OCI-LY1 (cell line): ENCODE data around the gene CDKN2B.

Source experiments
- H2AFZ ChIP-seq: fragments of 200-600 bp; sonication (generic), shearing (Covaris generic); 2 replicates; pipeline ENCODE4 v1.6.0; 2014; ENCODE audit warnings: antibody characterized with exemption, mild to moderate bottlenecking, low read length
- H3F3A ChIP-seq: fragments of 200-600 bp; sonication (generic), shearing (Covaris generic); 2 replicates; pipeline ENCODE4 v1.6.0; 2014; ENCODE audit warnings: mild to moderate bottlenecking, antibody characterized with exemption, low read length, moderate library complexity; ENCODE audit not compliant: insufficient read depth
- H3K27ac ChIP-seq: fragments of 200-600 bp; sonication (generic); 2 replicates; pipeline ENCODE4 v1.5.1; 2014; ENCODE audit warnings: low read length, mixed run types, mild to moderate bottlenecking, low read depth; ENCODE audit not compliant: poor library complexity, severe bottlenecking
- H3K27me3 ChIP-seq: fragments of 200-600 bp; sonication (generic); 2 replicates; pipeline ENCODE4 v1.6.0; 2014; ENCODE audit warnings: antibody characterized with exemption, mild to moderate bottlenecking, low read length, moderate library complexity; ENCODE audit not compliant: insufficient read depth
- H3K36me3 ChIP-seq: fragments of 200-600 bp; sonication (generic); 2 replicates; pipeline ENCODE4 v1.6.1; 2014; ENCODE audit warnings: mild to moderate bottlenecking, antibody characterized with exemption, low read length, moderate library complexity, mixed read lengths; ENCODE audit not compliant: insufficient read depth
- H3K4me1 ChIP-seq: fragments of 200-600 bp; sonication (generic); 2 replicates; pipeline ENCODE4 v1.5.1; 2014; ENCODE audit warnings: mild to moderate bottlenecking, low read length, moderate library complexity; ENCODE audit not compliant: insufficient read depth, severe bottlenecking
- H3K4me2 ChIP-seq: fragments of 200-600 bp; sonication (generic), shearing (Covaris generic); 2 replicates; pipeline ENCODE4 v1.6.1; 2014; ENCODE audit warnings: low read length
- H3K4me3 ChIP-seq: fragments of 200-600 bp; sonication (generic); 2 replicates; pipeline ENCODE4 v1.5.1; 2014; ENCODE audit warnings: low read length, low read depth, mild to moderate bottlenecking, mixed read lengths; ENCODE audit not compliant: poor library complexity, severe bottlenecking
- H3K79me2 ChIP-seq: fragments of 200-600 bp; shearing (Covaris generic); 2 replicates; pipeline ENCODE4 v1.6.1; 2016; ENCODE audit warnings: mixed run types, low read length, mixed read lengths; ENCODE audit not compliant: insufficient read depth
- H3K9ac ChIP-seq: fragments of 200-600 bp; sonication (generic), shearing (Covaris generic); 2 replicates; pipeline ENCODE4 v1.6.1; 2014; ENCODE audit warnings: mild to moderate bottlenecking, low read length, mixed read lengths
- H3K9me2 ChIP-seq: fragments of 200-600 bp; sonication (generic), shearing (Covaris generic); 2 replicates; pipeline ENCODE4 v1.6.1; 2014; ENCODE audit warnings: low read depth, mild to moderate bottlenecking, low read length, mixed read lengths
- H3K9me3 ChIP-seq: fragments of 200-600 bp; shearing (Covaris generic); 2 replicates; pipeline ENCODE4 v1.6.1; 2014; ENCODE audit warnings: low read length, mixed read lengths
- H4K20me1 ChIP-seq: fragments of 200-600 bp; sonication (generic), shearing (Covaris generic); 2 replicates; pipeline ENCODE4 v1.6.0; 2016; ENCODE audit warnings: mild to moderate bottlenecking, low read length; ENCODE audit not compliant: insufficient read depth
- EZH2 ChIP-seq: fragments of 200-600 bp; sonication (generic), shearing (Covaris generic); IDR thresholded peaks from 2 replicates; pipeline ENCODE4 v1.8.0; 2017; ENCODE audit warnings: borderline replicate concordance, mixed run types, mild to moderate bottlenecking, antibody characterized with exemption, low read length, moderate library complexity, mixed read lengths
- TF ChIP-seq, protein P1 (sequence below): fragments of 200-600 bp; sonication (generic), shearing (Covaris generic); IDR thresholded peaks from 2 replicates; pipeline ENCODE4 v1.5.1; 2017; ENCODE audit warnings: mild to moderate bottlenecking, antibody characterized with exemption, low read length, moderate library complexity, mixed read lengths

CDKN2B gene

DNA sequence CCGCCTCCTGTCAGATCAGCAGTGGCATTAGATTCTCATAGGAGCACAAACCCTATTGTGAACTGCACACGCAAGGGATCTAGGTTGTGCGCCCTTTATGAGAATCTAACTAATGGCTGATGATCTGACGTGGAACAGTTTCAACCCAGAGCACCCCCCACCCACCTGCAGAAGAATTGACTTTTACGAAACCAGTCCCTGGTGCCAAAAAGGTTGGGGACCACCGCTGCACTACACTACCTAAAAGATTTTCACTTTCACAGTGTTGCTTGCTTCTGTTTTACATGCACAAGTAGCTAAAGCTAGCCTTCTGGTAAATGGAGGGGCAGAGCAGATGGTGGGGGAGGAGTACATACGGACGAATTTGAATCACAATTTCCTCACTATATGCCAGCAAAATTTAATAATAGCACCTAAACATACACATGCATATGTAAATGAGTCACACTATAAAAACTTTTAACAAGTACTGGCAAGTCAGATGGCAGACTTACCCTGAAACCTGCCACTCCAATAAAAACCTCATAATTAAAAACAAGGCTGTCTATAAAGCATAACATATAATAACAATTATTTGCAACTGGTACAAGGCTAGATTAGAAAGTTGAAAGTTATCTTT, 24.0 kb upstream of the CDKN2B start:
- H3F3A ChIP-seq: no peaks in the 10 kb centered on the region

DNA sequence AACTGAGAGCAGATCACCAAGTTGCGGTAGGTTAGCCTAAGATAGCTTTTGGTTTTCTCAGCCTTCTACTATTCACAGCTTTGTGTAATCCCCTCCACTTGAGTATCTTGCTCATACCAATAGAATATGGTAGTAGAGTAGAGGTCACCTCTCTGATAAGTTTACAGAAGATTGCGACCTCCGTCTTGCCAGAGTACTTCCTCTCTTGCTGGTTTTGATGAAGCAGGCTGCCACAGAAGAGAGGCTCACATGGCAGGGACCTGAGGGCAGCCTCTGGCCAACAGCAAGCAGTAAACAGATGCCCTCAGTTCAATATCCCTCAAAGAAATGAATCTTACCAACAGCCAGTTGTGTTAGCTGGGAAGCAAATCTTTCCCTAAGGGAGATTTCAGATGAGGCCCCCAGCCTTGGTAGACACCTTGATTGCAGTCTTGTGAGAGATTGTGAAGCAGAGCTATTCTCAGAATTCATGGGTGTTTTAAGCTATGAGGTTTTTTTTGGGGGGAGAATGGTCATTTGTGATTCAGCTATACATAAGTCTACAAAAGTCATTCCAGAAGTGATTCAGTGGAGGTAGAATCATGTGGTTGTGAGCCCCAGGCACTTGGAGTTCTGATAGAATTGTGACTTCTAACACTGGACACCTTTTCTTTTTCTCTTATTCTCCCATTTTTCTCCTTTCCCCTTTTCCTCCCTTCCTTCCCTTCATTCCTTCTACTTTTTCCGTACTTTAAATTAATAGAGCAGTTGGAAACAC, 22.7 kb upstream of the CDKN2B start:
- no peak overlapping the region for H3K4me3 ChIP-seq
- no peaks in the 10 kb centered on the region for H3K27me3 ChIP-seq
- no peaks in the 10 kb centered on the region for H3K79me2 ChIP-seq
- peak overlapping the region; percentile 12 for H3K27ac ChIP-seq
- H4K20me1 ChIP-seq: no peaks in the 10 kb centered on the region
- no peak overlapping the region for H3K9ac ChIP-seq
- H3K36me3 ChIP-seq: peaks cover 3% of the 10 kb centered on the region; the same call in 1 of the 2 replicates
- H2AFZ ChIP-seq: no peak overlapping the region
- H3K4me1 ChIP-seq: peaks cover 44% of the 10 kb centered on the region
- no peaks in the 10 kb centered on the region for H3F3A ChIP-seq
- no peaks in the 10 kb centered on the region for H3K9me2 ChIP-seq
- H3K4me2 ChIP-seq: no peak overlapping the region
- TF ChIP-seq EZH2: no peak
- TF ChIP-seq, protein P1, sequence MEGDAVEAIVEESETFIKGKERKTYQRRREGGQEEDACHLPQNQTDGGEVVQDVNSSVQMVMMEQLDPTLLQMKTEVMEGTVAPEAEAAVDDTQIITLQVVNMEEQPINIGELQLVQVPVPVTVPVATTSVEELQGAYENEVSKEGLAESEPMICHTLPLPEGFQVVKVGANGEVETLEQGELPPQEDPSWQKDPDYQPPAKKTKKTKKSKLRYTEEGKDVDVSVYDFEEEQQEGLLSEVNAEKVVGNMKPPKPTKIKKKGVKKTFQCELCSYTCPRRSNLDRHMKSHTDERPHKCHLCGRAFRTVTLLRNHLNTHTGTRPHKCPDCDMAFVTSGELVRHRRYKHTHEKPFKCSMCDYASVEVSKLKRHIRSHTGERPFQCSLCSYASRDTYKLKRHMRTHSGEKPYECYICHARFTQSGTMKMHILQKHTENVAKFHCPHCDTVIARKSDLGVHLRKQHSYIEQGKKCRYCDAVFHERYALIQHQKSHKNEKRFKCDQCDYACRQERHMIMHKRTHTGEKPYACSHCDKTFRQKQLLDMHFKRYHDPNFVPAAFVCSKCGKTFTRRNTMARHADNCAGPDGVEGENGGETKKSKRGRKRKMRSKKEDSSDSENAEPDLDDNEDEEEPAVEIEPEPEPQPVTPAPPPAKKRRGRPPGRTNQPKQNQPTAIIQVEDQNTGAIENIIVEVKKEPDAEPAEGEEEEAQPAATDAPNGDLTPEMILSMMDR: no peak
- no peaks in the 10 kb centered on the region for H3K9me3 ChIP-seq

More for the DNA sequence above, 24.0 kb upstream of the CDKN2B start:
- Histone ChIP-seq H3K9me2 (no peaks in the 10 kb centered on the region), H4K20me1 (no peaks in the 10 kb centered on the region), H3K4me1 (peaks cover 54% of the 10 kb centered on the region), H3K9ac (no peak overlapping the region), H3K27me3 (no peaks in the 10 kb centered on the region), H3K79me2 (no peaks in the 10 kb centered on the region), H2AFZ (no peak overlapping the region), H3K36me3 (peaks cover 3% of the 10 kb centered on the region; the same call in 1 of the 2 replicates), H3K27ac (no peak overlapping the region), H3K4me2 (no peak overlapping the region), H3K4me3 (no peak overlapping the region), H3K9me3 (no peaks in the 10 kb centered on the region)
- TF ChIP-seq, protein P1: no peak
- no peak for TF ChIP-seq EZH2

DNA sequence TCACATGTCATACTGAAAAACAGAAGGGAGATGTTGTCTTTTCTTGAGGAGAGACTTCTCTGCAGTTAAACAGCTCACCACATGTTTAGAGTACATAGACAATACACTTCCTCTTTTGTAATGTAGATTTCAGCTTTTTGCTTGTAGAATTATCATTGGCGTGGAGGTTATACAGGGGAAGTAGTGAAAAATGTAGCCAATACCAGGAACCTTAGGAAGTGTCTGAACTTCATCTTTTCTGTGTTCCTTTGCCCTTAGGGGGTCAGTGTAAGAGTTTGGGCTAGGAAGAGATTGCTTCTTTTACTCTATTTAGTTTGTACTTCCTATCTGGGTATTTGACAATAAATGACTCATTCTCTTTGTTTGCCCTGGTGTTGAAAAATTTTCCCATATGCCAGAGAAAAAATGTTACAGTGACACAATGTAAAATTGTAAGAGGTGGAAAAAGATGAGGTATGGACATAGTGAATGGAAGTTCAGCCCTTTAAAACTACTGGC, 21.0 kb upstream of the CDKN2B start:
- H3K36me3 ChIP-seq: peaks cover 3% of the 10 kb centered on the region; the same call in 1 of the 2 replicates
- no peaks in the 10 kb centered on the region for H4K20me1 ChIP-seq
- TF ChIP-seq, protein P1: no peak
- TF ChIP-seq EZH2: no peak
- no peaks in the 10 kb centered on the region for H3K9me3 ChIP-seq
- H3K9ac ChIP-seq: peak overlapping the region; percentile 24; the same call in 1 of the 2 replicates
- no peaks in the 10 kb centered on the region for H3K9me2 ChIP-seq
- 0 out of 2 replicates have a peak overlapping the region, but pooled peaks have one; percentile 23 for H2AFZ ChIP-seq
- no peaks in the 10 kb centered on the region for H3K79me2 ChIP-seq
- peak overlapping the region; percentile 77 for H3K27ac ChIP-seq
- peaks cover 41% of the 10 kb centered on the region for H3K4me1 ChIP-seq
- no peaks in the 10 kb centered on the region for H3K27me3 ChIP-seq
- H3K4me3 ChIP-seq: no peak overlapping the region
- peak overlapping the region; percentile 39; the same call in 1 of the 2 replicates for H3K4me2 ChIP-seq
- H3F3A ChIP-seq: no peaks in the 10 kb centered on the region
